NCI-H146 treated with DMSO at 0.1 percent for 48 hours (cell line): ENCODE data around the gene CCDC27.

Experiments used
- DNase-seq: peaks from one replicate; lab custom pipeline; 2025; ENCODE audit not compliant: unreplicated experiment; lab: John Stamatoyannopoulos, UW

The CCDC27 gene

DNA sequence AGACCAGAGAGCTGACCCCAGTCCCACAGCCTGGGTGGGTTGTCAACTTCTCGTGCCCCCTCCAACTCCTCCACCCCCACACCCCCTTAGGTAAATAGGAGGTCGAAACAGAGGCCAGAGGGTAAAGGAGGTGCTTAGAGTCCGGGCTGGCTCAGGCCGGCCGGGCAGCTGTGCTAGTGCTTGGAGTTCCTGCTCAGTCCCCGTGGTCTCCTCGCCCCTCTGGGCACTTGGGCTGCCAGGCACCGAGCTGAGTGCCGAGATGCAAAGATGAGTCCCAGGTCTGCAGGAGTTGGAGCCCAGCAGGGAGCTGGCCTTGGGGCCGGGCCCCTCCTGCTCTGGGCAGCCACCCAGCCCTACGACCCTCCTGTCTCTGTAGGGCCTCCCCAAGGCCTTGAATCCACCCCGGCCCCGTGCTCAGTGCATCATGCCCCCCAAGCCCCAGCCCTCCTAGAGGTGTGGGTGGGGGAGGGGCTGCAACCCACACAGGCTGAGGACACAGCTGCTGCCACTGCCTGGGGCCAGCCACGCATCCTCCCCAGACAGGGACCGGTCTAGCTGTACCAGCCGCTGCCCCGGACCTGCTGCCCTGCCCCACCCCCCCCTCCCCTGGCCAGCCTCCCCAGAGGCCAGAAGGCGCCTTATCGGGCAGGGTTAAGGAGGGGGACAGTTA lies 22.2 kb downstream of the CCDC27 start:
- DNase-seq = no peak

DNA sequence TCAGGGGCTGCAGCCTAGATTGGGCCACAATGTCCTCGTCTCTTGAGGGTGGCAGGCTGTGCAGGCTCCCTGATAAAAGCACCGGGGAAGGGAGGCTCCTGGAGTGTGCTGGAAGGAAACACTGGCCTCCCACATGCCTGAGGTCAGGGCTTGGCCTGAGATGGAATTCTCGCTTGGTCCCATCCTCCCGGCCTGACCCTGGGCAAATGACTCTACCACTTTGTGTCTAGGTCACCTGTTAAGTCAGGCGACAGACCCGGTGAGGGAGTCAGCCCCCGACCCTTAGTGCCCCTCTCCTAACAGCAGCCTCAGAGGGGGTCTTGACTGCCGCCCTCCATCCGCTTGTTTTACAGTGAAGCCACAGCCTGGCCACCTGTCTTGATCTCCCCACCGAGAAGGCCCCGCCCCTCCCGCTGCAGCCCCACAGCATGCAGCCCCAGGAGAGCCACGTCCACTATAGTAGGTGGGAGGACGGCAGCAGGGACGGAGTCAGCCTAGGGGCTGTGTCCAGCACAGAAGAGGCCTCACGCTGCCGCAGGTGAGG lies 22.8 kb downstream of the CCDC27 start:
- DNase-seq = no peak

DNA sequence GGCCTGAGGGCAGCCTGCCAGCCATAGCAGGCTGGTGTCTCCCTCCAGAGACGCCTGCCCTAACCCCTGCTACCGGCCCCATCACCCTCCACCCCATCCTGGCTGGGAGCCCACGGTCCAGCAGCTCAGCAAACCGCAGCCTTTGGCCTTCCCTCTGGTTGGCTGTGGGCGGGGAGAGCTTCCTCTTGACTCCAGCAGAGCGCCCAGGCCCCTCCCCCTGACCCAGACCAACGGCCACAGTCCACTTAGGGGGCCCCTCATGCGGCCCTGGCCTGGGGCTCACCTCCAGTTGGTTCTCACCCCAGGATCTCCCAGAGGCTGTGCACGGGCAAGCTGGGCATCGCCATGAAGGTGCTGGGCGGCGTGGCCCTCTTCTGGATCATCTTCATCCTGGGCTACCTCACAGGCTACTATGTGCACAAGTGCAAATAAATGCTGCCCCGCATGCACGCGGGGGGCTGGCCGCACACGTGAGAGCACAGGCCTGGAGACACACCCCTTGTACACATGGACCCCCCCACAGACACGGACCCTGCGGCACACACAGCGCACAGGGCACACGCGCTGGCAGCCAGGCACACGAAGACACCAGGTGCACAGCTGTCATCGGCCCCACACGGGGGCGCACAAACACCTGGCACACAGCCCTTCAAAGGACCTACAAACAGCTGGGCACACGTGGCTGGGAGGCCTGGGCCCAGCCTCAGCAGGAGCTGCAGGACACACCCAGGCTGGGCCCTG lies 23.4 kb downstream of the CCDC27 start:
- peak; percentile 8 for DNase-seq

DNA sequence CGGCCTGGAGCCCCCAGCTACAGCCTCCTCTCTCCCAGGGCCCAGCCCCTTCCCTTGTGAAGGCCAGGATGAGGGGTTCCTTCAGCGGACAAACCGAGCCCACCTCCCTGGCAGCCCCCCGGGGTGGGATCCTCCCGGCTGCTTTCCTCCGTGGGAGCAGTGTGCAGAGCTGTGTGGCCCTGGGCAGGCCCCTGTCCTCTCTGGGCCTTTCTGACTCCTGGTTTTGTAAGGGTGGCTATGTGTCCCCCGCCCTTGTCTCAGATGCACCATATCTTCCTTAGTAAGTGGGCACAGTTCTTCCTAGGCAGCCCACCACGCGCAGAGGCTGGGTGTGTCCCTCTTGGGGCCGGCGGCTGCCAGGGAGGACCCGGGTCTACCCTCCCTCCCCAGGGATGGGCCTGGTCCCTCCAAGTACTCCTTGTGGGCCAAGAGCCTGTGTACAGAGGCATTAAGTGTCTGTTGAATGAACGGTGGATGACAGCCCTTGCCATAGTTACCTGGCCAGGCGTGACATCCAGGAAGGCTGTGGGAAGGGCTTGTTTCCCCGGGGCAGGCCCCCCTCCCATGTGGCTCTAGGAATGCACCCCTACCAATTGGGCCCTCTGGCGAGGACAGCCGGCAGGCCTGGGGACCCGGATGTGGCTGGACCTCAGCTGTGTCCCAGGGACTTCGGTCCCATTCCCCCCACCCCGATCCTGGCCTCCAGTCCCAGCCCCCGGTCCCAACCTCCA lies 24.1 kb downstream of the CCDC27 start:
- no peak for DNase-seq

- no peak for DNase-seq
Observed at GRCh38 chr1:3777078-3777547, 24.9 kb downstream of the CCDC27 start.

- no peak for DNase-seq
Observed at GRCh38 chr1:3777647-3778589, 25.7 kb downstream of the CCDC27 start.

- DNase-seq = no peak
Observed at GRCh38 chr1:3778590-3779264, 26.5 kb downstream of the CCDC27 start.

DNA sequence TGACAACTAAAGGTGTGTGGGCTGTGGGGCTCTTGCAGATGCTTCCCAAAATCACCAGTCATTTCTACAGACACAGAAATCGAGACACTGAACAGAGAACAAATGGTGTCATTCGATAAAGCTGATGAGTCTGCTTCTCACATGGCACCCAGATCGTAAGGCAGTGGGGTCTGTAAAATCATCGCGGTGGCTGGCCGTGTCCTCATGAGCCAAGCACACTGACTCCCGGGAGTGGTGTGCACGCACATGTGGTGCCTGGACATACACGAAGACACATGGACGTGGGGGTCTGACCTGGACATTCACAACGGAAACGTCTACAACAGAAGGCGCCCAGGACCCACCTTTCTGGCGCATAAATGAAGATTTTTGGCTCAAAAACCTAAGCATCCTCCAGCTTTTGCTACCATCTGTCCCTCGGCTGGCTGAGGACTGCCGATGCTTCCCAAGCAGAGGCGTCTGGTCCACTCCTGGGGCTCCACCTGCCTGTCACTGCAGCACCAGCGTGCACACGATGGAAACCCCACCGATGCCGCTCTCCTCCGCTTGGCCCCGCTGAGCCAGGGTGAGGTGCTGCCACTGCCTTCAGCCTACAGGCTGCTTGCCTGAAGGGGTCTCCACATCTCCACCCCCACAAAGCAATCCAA lies 27.1 kb downstream of the CCDC27 start:
- no peak for DNase-seq

- no peak for DNase-seq
Observed at GRCh38 chr1:3779912-3780416, 27.7 kb downstream of the CCDC27 start.

DNA sequence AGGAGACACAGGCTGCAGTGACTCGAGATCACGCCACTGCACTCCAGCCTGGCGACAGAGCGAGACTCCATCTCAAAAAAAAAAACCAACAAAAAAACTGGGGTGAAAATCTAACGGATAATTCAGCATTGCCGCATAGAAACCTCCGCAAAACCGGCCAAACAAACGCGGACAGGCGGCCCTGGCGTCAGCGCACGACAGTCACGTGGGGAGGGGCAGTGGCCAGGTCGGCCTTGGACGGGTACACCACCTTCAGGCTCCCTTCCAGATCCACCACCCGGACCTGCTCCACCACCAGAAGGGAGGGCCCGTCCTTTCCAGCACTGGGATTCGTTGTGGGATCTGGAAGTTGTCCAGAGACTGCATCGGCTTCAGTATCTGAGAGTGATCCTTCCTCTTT lies 28.7 kb downstream of the CCDC27 start:
- DNase-seq = no peak

DNA sequence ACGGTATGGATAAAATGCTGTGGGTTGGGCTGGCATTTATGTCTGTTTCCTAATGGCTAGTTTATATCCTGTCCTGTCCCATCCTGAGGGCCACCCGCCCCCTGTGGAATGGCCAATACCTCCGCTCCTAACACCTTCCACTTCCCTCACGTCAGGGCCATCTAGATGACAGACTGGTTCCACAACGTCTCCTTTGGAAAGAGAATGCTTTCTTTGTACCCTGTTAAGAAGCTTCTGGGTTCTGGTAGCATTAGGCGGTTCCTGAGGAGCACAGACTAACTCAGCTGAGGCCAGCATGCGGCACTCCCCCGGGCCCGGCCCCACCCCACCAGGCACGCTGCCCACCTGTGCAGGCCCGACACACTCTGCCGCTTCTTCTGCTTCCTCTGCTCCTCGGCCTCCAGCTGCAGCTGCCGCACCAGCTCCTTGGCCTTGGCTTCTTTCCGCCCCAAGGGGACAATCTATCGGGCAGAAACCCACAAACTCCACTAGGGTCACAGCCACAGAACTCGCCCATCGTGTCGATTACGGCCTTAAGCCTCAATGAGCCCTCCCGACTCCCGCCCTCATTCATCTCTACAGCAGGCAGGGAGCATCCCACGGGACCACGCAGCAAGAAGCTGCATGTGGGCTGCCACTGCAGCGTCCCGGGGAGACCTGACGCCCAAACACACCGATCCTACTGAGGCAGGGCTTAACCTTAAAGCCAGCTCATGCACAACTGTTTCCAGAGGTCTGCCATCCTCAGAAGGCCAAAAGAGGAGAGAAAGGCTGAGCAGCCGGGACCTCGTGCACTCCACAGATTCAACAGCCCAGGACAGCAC lies 31.6 kb downstream of the CCDC27 start:
- no peak for DNase-seq

GRCh38 chr1:3785045-3785444 lies 32.8 kb downstream of the CCDC27 start:
- no peak for DNase-seq

- DNase-seq = no peak
Observed at GRCh38 chr1:3785456-3786157, 33.4 kb downstream of the CCDC27 start.

- no peak for DNase-seq
Observed at GRCh38 chr1:3786468-3787348, 34.5 kb downstream of the CCDC27 start.

DNA sequence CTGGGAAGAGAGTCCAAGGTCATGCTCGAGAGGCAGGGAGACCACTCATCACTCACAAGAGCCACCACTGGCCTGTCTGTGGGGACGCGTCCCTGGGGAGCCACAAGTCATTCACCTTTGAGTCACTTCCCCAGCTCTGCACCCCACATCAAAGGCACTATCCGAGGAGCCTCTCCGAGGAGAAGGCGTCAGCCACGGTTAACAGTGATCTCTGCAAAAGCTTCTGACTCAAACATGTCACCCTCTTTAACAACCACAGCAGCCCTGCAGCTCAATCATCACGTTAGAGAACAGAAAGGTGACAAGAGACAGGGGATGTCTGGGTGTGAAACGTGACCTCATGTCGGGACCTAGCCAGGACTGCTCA lies 35.1 kb downstream of the CCDC27 start:
- DNase-seq = no peak

DNA sequence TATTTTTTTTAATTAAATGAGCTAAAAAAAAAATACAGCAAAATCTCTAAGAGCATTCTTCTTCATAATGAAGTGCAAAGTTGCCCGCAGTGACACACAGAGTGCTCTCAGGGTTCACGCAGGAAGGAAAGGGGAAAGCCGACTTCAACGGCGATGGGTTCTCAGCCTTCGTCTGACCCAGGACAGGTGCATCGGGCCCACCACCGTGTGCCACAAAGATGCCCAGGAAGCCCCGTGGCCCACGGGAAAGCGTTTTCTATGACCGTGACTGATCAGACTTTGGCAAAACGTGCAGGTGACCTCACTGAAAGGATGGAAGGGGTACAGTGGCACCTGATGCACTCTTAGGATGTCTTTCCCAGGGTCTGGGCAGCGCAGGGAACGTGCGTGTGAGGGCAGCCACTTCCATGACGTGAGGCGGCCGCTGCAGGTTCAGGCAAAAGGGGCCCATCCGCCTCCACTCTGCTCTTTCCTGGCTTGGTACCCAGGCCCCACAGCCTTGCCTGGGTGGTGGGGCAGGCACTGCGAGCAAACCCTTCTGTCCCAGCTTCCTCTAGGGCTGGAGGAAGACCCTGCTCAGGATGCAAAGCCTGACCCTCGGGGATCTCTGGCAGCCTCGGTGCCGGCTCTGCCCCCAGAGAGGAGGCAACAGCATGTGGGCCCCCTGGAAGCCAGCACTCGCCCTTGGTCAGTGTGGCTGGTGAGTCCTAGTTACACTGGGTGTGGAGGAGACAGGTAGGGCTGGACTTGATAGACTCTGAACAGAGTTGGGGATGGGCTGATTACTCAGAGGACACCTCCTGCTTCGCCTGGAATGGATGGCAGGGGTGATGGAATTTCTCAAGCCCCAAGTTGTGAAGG lies 35.7 kb downstream of the CCDC27 start:
- DNase-seq = no peak
